Omental fat pad (tissue), 4 donors: ENCODE data around the gene MAPRE2. TPM values are rescaled to one million over a fixed set of nuclear protein-coding genes. Genes with fewer than 3 reads are reported as not detected.

ENCODE experiments used
- ATAC-seq: fragments of 150-250 bp; one replicate; pipeline ENCODE4 v1.9.1; 2016; ENCODE audit warnings: mild to moderate bottlenecking, moderate library complexity; ENCODE audit not compliant: low FRiP score
- DNase-seq: peaks from one replicate; pipeline ENCODE4 v3.0.0-alpha.2; 2019; ENCODE audit warnings: low spot score
- total RNA-seq, 4 donors: library from RNA; depleted of rRNA; stranded (reverse); fragments of >200 nt; gene quantifications; one replicate each; pipeline ENCODE4 v1.1.0, GENCODE V29; 2016
- TF ChIP-seq, protein P1 (sequence below), 3 donors: fragments of 450-650 bp; IDR thresholded peaks; one replicate each; pipeline ENCODE4 v1.5.1; 2016 to 2017; ENCODE audit warnings: antibody characterized with exemption in 3 of 3, mild to moderate bottlenecking in 3 of 3, moderate library complexity in 2 of 3

Gene MAPRE2
- total RNA-seq, 4 donors from 2014 or later, result 19.7 to 35.6 (median 24.8) TPM

DNA sequence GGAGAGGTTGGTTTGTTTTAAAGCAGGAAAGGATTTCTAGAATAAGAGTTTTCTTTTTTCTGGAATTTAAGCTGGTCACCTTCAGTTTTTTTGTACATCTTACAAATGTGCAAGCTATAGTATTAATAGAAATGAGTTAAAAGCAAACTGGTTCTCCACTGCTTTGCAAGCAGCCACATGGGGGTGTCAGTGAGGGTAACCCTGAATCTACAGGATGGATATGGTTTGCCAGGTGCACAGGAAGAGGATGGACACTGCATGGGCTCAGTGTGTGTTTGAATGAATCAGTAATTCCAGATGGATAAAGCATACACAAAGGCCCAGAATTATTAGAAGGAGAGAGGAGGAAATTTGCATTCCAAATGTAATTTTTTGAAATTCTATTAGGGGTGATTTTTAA is 89.0 kb downstream of the MAPRE2 start:
- TF ChIP-seq, protein P1, sequence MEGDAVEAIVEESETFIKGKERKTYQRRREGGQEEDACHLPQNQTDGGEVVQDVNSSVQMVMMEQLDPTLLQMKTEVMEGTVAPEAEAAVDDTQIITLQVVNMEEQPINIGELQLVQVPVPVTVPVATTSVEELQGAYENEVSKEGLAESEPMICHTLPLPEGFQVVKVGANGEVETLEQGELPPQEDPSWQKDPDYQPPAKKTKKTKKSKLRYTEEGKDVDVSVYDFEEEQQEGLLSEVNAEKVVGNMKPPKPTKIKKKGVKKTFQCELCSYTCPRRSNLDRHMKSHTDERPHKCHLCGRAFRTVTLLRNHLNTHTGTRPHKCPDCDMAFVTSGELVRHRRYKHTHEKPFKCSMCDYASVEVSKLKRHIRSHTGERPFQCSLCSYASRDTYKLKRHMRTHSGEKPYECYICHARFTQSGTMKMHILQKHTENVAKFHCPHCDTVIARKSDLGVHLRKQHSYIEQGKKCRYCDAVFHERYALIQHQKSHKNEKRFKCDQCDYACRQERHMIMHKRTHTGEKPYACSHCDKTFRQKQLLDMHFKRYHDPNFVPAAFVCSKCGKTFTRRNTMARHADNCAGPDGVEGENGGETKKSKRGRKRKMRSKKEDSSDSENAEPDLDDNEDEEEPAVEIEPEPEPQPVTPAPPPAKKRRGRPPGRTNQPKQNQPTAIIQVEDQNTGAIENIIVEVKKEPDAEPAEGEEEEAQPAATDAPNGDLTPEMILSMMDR (IDR thresholded peaks at IDR 0.05), result no peak
- no peak for DNase-seq
- no peak for ATAC-seq

DNA sequence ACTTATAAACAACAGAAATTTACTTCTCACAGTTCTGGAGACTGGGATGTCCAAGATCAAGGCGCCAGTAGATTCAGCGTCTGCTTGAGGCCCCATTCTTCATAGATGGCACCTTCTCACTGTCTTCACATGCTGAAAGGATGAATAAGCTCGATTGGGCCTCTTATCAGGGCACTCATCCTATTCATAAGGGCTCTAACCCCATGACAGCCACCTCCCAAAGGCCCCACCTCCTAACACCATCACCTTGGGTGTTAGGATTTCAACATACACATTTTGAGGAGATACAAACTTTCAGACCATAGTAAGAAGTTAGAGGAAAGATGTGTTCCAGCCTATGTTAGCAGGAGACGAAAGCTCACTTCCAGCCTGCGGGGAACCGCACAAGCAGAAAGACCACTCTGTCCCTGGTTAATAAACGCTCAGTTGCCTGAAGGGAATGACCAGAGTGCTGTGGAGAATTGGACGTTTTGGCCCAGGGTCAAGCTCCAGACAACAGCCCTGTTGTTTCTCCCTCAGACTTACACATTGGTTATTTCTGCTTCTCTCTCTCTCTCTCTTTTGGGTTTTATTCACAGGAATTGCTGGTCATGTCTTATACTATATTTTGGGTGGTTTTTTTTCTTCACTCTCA is 90.3 kb downstream of the MAPRE2 start:
- no peak for ATAC-seq
- TF ChIP-seq, protein P1 (IDR thresholded peaks at IDR 0.05), result no peak

DNA sequence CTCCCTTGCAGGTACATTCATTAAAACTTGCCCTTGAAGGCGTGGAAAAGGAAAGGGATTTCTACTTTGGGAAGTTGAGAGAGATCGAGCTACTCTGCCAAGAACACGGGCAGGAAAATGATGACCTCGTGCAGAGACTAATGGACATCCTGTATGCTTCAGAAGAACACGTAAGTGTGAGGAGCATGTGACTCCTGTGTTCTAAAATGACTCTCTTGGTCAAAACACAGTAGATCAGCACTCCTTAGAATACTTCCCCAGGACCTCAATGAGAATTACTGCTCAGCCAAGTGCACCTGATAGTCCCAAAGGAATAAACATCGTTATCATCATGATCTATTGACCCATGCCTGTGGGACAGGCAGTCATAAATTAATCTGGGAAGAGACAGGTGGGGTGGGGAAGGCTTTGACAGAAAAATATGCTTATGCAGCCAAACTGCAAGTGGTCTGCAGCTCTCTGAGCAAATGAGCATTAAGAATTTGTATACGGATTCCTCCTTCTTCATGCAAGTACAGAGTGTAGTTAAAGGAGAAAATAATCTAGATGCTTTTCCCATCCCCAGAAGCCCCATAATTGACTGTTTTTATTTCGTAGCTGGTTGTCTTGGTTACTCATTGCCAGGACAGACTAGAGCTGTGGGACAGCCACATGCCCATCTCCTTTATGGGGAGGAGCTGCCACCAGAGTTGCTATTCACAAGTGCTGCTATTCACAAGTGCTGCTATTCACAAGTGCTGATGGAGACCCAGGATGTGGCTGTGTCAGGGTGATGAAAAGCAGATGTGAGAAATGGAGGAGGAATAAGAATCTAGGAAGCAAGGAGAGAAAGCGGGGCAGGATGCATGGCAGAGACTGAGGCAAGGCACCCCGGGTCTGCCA is 91.0 kb downstream of the MAPRE2 start:
- ATAC-seq (no peak), DNase-seq (no peak)
- TF ChIP-seq, protein P1 (IDR thresholded peaks at IDR 0.05), result no peak

More for the DNA sequence above, 90.3 kb downstream of the MAPRE2 start:
- DNase-seq, result no peak

DNA sequence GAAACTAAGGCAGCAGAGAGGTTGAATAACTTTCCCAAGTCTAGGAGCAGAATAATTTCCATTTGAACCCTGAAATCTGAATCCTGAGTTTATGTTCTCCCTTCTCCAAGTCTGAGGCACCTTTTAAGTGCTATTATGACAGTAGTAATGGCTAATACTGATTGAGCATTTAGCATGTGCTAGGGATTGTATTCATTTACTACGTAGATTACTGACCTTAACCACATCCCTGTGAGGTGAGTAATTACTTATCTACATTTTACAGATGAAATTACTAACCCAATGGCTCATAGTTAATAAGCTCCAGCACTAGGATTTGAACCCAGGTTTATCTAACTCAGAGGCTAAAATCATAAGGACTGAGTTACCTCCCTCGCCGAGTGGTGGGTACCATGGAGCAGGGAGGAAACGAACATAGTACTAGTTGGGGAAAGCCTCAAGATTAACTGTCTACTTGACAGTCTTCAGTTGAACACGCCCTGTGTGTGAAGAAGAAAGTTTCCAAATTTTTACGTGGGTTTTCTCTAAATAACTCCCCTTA is 93.0 kb downstream of the MAPRE2 start:
- ATAC-seq (no peak), DNase-seq (no peak)
- TF ChIP-seq, protein P1 (IDR thresholded peaks at IDR 0.05), result no peak

DNA sequence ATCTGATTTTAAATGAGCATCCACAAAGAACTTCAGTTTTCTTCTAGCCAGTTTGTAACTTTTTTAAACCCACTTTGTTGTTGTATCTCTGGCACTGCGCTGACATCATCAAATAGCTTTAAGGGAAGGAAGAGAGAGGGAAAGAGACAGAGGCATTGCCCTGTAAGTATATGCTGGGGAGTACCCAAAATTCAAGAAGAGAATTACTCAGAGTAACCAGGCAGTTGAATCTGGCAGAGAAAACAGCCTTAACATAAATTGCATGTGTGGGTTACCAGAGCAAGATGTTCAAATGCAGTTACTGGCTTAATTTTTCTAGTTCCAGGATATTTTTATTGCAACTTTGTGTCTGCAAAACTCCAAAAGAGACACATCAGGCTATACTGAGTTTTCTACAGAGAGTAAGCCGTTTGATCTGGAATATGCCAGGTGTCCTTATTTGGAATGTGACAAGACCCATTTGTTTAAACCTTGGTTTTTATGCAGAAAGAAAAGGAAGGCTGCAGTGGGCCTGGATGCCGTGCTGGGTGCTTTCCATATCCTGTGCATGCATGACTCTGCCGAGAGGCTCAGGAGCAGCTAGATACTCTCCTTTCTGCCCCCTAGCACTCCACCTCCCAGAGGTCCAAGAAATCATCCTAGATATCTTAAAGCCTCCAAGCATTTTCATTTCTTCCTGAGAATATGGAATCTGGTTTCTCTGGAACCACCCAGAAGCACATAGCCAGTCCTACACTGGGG is 93.7 kb downstream of the MAPRE2 start:
- DNase-seq, result no peak
- no peak for ATAC-seq
- TF ChIP-seq, protein P1 (IDR thresholded peaks at IDR 0.05), result no peak

DNA sequence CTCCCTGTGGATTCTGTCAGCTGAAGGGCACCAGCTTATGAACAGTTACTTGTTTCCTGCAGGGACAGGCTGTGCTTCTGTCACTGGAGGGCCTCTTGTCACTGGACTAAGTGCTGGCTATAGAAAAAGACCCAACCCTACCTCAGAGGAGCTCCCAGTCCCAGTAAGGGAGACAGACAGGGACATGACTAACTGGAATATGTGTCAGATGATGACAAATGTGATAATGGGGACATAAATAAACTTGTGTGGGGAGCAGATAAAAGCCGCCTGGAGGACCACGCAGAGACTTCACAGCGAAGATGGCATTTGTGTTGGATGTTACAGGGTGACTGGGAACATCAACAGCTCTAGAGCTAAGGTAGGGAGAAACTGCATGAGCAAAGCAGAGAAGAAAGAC is 95.0 kb downstream of the MAPRE2 start:
- TF ChIP-seq, protein P1 (IDR thresholded peaks at IDR 0.05), result no peak
- DNase-seq, result no peak
- ATAC-seq, result no peak
